Tongue (tissue), 2 donors: ENCODE measurements around the gene ANKRD6. TPM values are rescaled to one million over a fixed set of nuclear protein-coding genes. Genes with fewer than 3 reads are reported as not detected.
A peak's percentile ranks its signal among the peaks of the same experiment; 100 is the strongest.

ENCODE experiments used
- DNase-seq: peaks from one replicate; pipeline ENCODE4 v3.0.0-alpha.2; 2015
- total RNA-seq: library from RNA; depleted of rRNA; stranded (reverse); fragments of >200 nt; gene quantifications from one replicate; pipeline ENCODE4 v1.2.3, GENCODE V29; 2014

The ANKRD6 gene
- total RNA-seq, 1 donor from 2014 or later, result 17.8 TPM

- DNase-seq, result no peak
Observed at GRCh38 chr6:89566008-89566800, 133.3 kb downstream of the ANKRD6 start.

DNA sequence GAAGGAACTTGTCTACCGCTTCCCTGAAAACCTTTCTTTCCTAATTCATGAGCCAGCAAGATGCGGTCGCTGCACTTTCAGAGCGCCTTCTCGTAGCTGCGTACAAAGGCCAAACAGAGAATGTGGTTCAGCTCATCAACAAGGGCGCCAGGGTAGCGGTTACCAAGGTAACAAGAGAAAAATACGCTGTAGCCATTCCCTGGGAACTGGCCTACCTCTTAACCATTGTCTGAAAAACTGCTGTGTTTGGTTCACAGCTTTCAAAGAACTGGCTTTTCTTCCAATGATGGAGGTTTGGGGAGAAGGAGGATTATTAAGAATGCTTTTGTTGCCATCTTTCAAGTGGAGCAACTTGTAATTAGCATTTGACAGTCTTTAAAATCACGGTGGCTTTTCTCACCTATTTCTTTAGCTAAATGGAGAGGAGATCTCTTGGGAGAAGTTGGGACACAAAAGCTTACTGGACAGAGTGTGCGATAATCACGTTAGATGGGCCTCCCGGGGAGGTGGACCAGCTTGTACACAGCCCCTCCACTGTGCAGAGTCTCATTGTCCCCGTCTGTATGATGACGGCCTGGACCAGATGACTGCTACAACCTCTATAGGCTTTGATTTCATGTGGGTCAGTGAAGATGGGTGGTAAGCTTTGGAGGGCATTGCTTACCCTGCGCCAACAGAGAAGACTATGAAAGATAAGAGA, 134.1 kb downstream of the ANKRD6 start:
- DNase-seq, result peak; percentile 13

GRCh38 chr6:89567630-89568390, 134.9 kb downstream of the ANKRD6 start:
- DNase-seq, result no peak

- no peak for DNase-seq
Observed at GRCh38 chr6:89574910-89575561, 142.1 kb downstream of the ANKRD6 start.

DNA sequence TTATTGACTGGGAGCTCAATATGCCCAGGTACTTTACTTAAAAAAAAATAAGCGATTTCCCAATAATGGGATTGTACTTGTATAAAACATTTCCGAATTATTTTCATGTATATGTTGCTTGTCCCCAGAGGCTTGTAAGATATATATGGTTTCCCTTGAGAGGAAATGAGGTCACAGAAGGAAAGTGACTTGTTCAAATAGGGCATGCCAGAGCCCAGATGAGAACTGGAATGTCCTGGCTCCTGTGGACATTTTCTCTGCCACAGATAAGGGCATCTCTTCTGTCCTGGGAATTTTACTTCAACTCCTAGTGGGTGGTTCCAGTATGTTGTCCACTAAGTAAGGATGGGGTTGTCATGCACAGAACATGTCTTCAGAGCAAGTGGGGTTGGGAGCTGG, 142.6 kb downstream of the ANKRD6 start:
- DNase-seq, result no peak

DNA sequence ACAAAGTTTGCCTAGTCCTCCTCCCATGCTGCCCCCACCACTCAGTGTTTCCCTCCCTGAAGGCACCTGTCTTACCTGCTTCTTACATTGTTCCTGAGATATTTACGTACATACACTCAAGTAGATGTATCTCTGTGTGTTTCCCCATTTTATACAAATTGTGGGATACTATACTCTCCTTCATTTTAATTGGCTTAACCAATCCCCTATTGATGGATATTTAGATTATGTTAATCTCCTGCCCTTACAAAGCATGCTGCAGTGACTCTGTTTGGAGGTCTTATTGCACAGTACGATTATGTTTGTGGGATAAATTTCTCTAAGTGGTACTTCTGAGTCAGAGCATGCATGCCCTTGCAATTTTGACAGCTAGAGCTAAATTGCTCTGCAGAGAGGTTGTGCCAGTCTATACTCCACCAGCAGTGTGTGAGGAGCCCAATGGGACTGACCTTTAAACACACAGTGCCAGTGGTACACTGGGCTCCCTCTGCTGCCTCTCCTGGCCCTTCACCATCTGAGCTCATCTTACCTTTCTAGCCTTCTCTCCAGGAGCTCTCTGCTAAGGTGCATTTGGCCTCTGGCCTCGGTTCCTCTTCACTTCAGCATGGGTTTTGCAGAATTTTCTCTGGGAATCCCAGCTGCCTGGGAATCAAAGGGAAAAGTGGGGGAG, 148.2 kb downstream of the ANKRD6 start:
- no peak for DNase-seq

DNA sequence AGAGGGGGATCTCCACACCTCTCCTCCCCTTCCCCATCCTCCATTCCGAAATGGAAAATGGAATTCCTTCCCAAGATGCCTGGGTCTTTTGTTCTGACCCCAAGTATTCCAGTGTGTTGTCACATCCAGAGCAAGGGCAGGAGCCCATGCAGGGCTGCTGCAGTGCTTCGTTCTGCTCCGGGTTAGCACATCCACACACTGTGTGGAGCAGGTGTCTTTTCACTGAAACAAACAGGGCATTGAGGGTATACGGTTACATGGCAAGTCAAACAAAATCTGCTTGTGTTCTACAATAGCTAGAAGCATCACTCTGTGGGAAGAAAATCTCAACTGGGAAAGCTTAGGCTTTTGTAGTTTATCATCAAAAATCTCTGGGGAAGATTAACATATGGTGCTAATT, 148.7 kb downstream of the ANKRD6 start:
- DNase-seq, result no peak

DNA sequence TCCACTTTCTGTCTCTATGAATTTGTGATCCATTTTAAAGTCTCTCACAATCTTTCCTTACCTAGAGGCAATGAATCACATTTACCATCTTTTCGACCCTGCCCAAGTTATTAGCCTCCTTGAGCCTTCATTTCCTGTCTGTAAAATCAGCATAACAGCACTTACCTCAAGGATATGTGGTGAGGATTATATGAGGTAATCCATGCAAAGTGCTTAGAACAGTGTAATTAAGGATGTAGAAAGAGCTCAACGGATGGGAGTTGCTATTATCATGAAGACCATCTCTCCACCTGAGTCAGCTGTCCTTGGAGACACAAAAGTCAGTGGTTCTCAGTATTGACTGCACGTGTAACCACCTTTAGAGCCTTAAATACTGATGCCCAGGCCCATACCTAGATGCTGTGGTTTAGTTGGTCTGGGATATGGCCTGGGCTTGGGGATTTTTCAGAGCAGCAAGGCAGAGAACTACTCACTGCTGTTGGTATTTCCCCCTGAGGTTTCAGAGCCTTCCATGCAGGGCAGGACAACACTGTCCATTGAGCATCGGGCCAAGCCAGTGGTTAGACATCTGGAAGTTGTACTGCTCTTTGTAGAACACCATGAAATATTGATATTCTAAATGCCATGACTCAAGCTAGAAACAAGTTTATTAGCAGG, 149.8 kb downstream of the ANKRD6 start:
- peak; percentile 7 for DNase-seq

DNA sequence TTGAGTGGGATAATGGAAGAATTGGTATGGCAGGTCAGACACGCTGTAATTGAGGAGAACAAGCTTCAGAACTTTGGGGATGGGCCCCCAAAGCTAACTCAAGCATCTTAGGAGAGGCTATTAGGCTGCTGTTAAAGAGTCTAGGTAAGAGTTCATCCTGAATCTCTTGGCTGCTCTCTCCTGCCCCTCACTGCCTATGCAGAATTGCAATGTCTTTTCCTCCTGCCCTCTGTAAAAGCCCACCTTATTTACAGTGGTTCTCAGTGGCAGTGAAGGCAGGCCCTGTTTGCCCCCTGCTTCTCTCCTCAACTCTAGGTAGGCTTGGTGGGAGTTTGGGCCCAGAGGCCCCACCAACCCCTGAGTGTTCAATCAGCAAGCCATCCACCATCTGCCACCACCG, 150.6 kb downstream of the ANKRD6 start:
- no peak for DNase-seq

- DNase-seq, result no peak
Observed at GRCh38 chr6:89584539-89584938, 151.6 kb downstream of the ANKRD6 start.

DNA sequence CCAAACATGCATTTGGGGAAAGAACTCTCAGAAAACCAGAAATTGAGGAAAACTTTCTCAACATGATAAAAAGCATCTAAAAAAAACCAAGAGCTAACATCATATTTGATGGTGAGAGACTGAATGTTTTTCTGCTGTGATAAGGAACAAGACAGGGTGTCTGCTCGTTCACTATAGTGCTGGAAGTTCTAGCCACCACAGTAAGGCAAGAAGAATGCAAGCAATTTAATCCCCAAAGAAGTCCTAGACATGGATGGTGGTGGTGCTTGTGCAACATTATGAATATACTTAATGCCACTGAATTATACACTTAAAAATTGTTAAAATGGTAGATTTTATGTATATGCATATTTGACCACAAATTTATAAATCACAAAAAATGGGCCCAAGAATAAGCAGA, 152.2 kb downstream of the ANKRD6 start:
- no peak for DNase-seq

DNA sequence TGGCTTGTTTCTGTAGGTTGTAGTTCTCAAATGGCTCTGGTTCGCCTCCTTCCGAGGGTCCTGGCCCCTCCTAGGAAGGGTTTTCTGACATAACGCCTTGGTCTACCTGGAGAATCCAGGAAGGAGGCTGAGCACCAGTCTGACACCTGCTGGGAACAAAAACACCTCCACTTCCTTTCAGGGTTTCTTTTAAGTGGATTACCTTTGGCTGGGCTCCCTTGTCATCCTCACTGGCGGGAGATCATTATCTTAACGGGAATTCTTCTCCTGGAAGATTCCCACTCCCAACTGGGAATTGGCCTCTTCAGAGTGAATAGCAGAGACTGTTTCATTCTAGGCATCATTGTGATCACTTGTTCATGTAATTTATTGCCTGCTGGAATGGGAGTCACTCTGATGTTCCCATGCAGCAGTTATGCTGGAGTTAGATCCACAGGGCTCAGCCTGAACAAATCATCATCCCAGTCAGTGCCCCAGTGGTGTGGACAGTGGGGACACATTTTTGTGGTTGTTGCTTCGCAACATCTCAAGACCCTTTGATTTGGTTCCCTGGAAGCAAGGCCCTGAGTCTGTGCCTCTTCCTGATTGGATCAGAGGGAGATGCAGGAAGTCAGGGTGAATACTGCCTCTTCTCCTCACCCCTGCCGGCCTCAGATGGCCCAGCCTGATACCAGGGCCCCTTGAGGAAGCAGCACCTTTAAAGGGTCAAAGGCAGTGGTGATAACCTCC, 156.5 kb downstream of the ANKRD6 start:
- DNase-seq, result no peak

DNA sequence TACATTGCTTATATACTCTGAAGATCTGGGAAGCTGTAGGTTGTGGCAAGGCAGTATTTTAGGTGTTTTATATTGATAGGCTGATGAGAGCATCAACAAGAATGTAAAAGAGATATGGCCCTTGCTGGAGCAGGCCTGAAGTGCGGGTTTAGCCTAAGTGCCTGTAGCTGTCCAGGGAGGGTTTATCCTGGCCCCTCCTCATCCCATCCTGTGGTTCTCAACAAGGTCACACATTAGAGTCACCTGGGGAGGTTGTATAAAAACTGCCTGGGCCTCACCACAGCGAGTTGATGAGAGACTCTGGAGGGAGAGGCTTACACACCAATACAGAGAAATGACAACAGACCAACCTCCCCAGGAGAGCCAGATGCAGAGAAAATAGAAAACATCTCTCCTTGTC, 157.2 kb downstream of the ANKRD6 start:
- DNase-seq, result no peak

- no peak for DNase-seq
Observed at GRCh38 chr6:89591745-89592144, 158.8 kb downstream of the ANKRD6 start.

DNA sequence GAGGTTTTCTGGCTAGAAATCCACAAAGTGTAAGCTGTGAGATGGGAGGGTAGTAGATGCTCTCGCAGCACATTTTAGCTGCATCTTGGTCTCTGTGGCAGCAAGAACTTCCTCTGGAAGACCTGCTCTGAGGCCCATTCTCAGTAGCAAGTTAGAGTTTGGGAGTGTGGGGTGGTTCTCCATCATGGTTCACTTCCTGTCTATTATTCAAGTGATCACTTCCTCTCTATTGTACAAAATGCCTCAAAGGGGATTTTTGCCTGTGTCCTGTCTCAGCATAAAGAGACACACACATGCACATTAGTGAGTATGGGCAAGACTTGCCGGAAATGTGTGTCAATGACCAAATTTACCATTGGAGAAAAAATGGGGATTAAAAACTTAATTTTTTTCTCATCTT, 163.1 kb downstream of the ANKRD6 start:
- DNase-seq, result no peak

- no peak for DNase-seq
Observed at GRCh38 chr6:89596484-89596883, 163.5 kb downstream of the ANKRD6 start.

DNA sequence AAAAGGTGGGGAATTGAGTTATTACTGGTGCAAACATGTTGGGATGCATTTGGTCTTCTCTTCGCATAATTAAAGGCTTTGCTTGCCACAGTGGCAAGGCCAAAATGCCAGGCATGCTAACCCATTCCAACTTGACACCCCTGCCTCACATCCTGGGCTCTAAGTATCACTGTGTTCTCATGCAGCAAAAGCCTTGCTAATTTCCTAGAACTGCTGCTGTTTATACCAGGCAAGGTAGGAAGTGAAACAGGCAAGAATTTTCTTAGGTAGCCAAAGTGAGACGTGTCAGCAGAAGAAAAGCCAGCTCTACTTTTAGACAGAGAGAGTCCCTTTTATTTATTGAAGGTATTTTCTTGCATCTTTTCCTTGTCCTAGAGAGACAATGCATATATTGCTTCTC, 164.4 kb downstream of the ANKRD6 start:
- DNase-seq, result no peak

DNA sequence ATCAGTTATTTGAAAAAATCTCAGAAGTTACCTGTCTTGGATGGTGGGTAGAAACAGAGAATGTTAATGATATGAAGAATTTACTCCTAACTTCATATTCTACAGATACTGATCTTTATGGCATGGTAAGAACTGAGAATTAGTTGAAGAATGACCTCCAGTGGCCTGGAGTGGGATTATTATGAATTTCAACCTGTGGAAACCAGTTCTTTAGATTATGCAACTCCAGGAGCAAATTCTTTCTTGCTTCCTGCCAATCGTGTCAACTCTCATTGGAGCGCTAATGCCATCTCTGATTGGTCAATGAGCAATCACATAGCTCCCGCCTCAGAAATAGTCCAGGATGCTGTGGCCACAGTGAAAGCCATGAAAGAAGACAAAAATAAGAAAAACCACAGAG, 165.0 kb downstream of the ANKRD6 start:
- peak; percentile 35 for DNase-seq

DNA sequence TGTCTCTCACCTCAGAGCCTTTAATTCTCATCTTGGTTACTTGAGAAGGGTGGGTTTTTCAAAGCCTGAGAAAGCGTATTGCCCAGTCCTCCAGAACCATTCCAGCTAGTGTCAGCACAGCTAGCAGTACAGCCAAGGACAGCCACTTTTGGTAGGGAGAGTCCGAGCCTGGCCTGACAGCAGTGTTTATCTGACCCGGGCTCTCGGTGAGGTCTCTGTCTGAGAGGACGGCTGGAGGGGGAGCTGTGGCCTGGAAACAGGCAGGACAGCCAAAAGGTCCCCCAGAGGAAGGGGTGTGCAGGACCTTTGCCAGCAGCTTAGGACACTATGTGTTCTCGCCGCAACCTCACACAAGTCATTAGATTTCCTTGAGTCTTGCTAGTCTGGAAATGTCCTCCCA, 166.8 kb downstream of the ANKRD6 start:
- no peak for DNase-seq

- no peak for DNase-seq
Observed at GRCh38 chr6:89602166-89602565, 169.2 kb downstream of the ANKRD6 start.

DNA sequence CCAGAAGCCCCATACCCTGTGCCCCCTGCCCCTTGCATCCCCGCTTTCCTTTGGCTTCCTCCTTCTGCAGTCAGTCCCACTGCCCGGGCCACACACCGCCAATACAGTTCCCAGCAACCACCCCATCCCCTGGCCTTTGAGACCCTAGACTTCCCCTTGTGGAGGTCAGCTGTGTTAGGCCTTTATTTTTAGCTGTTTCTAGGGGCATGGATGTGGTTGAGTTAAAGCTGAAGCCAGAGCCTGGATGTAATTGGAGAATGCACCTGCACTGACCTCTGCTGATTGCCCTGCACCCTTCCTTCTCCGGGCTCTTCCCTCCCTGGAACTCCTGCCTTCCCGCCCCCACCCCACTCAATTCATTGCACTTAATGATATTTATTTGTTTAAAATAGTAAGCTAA, 171.7 kb downstream of the ANKRD6 start:
- no peak for DNase-seq
